ENCODE results near the gene CPNE6. TPM values are rescaled to one million over a fixed set of nuclear protein-coding genes. Genes with fewer than 3 reads are reported as not detected.

The CPNE6 gene
- polyA plus RNA-seq, 3 donors = not detected

DNA sequence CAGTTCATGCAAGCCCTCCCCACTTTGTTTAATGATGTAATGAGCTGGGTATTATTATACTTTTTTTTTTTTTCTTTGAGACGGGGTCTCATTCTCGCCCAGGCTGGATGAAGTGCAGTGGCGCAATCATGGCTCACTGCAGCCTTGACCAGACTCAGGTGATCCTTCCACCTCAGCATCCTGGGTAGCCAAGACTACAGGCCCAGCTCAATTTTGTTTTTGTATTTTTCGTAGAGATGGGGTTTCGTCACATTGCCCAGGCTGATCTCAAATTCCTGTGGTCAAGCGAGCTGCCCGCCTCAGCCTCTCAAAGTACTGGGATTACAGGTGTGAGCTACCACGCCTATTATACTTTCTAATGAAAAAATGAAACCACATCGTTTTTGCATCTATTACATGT lies 38.7 kb downstream of the CPNE6 start:
- Mint-ChIP-seq H3K9me3 (peaks cover 0 to 2% (median 0%) of the 10 kb centered on the region in 7 donors), H3K4me3 (no peak overlapping the region), H3K27ac (no peak overlapping the region), H3K27me3 (ENCODE audit: low read depth in 3 of 3) (peaks cover 0 to 3% (median 0%) of the 10 kb centered on the region in 3 donors), H3K36me3 (peaks cover 2% of the 10 kb centered on the region in 2 donors), H3K4me1 (peaks cover 12% of the 10 kb centered on the region)
- peaks cover 11 to 16% of the 10 kb centered on the region in 2 donors for H3K4me1 ChIP-seq (ENCODE audit: control insufficient read depth in 1 of 2, insufficient read depth in 2 of 2, low read length in 2 of 2)
- H3K4me2 ChIP-seq (replicated peaks; ENCODE audit: extremely low read depth, low read length, poor library complexity, severe bottlenecking) = no peak overlapping the region
- no peaks in the 10 kb centered on the region for H3K79me2 ChIP-seq (ENCODE audit: insufficient read depth, low read length)
- H3K36me3 ChIP-seq (replicated peaks in 1 of 2; ENCODE audit: control insufficient read depth in 1 of 2, insufficient read depth in 2 of 2, low read length in 2 of 2) = peaks cover 0 to 3% of the 10 kb centered on the region in 2 donors
- no peak overlapping the region for H3K4me3 ChIP-seq (replicated peaks in 1 of 3; ENCODE audit: low read depth in 2 of 3, low read length in 3 of 3)
- H4K20me1 ChIP-seq (ENCODE audit: insufficient read depth, low read length) = no peaks in the 10 kb centered on the region
- no peaks in the 10 kb centered on the region for H3K27me3 ChIP-seq (ENCODE audit: control insufficient read depth in 2 of 2, insufficient read depth in 2 of 2, low read length in 2 of 2)
- no peak overlapping the region for H2AFZ ChIP-seq (ENCODE audit: insufficient read depth, low read depth, low read length, poor library complexity, severe bottlenecking)
- H3K27ac ChIP-seq (ENCODE audit: low read depth in 1 of 2, low read length in 2 of 2) = no peak overlapping the region
- no peak overlapping the region for H3K9ac ChIP-seq (ENCODE audit: insufficient read depth, low read length, poor library complexity, severe bottlenecking)
- intact Hi-C loops (cut with micrococcal nuclease) = loop anchor here in 1 of 2 donors (10.0 kb wide), 2 partner anchors 185 to 1185 kb away; partner anchors contain the start of genes DHRS1, NOP9 and PRMT5
- no peaks in the 10 kb centered on the region for H3K9me3 ChIP-seq (replicated peaks in 1 of 2; ENCODE audit: control insufficient read depth in 1 of 2, insufficient read depth in 1 of 2, low read length in 2 of 2)
- DNase-seq = no peak
- TF ChIP-seq, protein P1, sequence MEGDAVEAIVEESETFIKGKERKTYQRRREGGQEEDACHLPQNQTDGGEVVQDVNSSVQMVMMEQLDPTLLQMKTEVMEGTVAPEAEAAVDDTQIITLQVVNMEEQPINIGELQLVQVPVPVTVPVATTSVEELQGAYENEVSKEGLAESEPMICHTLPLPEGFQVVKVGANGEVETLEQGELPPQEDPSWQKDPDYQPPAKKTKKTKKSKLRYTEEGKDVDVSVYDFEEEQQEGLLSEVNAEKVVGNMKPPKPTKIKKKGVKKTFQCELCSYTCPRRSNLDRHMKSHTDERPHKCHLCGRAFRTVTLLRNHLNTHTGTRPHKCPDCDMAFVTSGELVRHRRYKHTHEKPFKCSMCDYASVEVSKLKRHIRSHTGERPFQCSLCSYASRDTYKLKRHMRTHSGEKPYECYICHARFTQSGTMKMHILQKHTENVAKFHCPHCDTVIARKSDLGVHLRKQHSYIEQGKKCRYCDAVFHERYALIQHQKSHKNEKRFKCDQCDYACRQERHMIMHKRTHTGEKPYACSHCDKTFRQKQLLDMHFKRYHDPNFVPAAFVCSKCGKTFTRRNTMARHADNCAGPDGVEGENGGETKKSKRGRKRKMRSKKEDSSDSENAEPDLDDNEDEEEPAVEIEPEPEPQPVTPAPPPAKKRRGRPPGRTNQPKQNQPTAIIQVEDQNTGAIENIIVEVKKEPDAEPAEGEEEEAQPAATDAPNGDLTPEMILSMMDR (IDR thresholded peaks at IDR 0.05) = no peak
- 60% methylated on average over 3 of the region's 9 CpGs for WGBS (ENCODE audit: insufficient coverage)

DNA sequence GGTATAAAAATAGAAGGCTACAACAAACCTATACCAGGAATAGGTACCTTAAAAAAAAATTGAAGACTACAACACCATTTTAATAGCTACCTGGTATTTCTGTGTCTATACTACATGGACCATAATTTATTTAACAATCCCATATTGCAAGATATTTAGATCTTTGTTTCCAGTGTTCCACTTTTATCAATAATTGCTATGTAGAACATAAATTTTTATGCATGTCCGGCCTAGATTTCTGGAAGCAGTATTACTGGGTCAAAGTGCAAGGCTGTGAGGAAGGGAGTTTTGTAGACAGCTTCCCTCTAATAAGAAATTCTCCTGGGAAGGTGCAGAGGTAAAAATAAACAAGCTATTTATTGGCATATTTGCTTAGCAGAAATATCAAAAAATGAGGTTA lies 39.2 kb downstream of the CPNE6 start:
- Mint-ChIP-seq H3K9me3 (peaks cover 0 to 2% (median 0%) of the 10 kb centered on the region in 7 donors), H3K4me3 (no peak overlapping the region), H3K27me3 (ENCODE audit: low read depth in 3 of 3) (peaks cover 0 to 3% (median 0%) of the 10 kb centered on the region in 3 donors), H3K4me1 (peaks cover 14% of the 10 kb centered on the region), H3K27ac (no peak overlapping the region), H3K36me3 (no peaks in the 10 kb centered on the region)
- Histone ChIP-seq H3K79me2 (ENCODE audit: insufficient read depth, low read length) (peaks cover 4% of the 10 kb centered on the region), H3K9me3 (replicated peaks in 1 of 2; ENCODE audit: control insufficient read depth in 1 of 2, insufficient read depth in 1 of 2, low read length in 2 of 2) (no peaks in the 10 kb centered on the region), H4K20me1 (ENCODE audit: insufficient read depth, low read length) (no peaks in the 10 kb centered on the region), H3K9ac (ENCODE audit: insufficient read depth, low read length, poor library complexity, severe bottlenecking) (no peak overlapping the region), H3K27me3 (ENCODE audit: control insufficient read depth in 2 of 2, insufficient read depth in 2 of 2, low read length in 2 of 2) (no peaks in the 10 kb centered on the region), H3K4me1 (ENCODE audit: control insufficient read depth in 1 of 2, insufficient read depth in 2 of 2, low read length in 2 of 2) (peaks cover 15 to 20% of the 10 kb centered on the region in 2 donors), H3K4me2 (replicated peaks; ENCODE audit: extremely low read depth, low read length, poor library complexity, severe bottlenecking) (no peak overlapping the region), H3K36me3 (replicated peaks in 1 of 2; ENCODE audit: control insufficient read depth in 1 of 2, insufficient read depth in 2 of 2, low read length in 2 of 2) (no peaks in the 10 kb centered on the region), H3K27ac (ENCODE audit: low read depth in 1 of 2, low read length in 2 of 2) (no peak overlapping the region), H3K4me3 (replicated peaks in 1 of 3; ENCODE audit: low read depth in 2 of 3, low read length in 3 of 3) (no peak overlapping the region), H2AFZ (ENCODE audit: insufficient read depth, low read depth, low read length, poor library complexity, severe bottlenecking) (no peak overlapping the region)
- TF ChIP-seq, protein P1 (IDR thresholded peaks at IDR 0.05) = no peak
- intact Hi-C loops (cut with micrococcal nuclease) = loop anchor here in 1 of 2 donors (10.0 kb wide), 2 partner anchors 184 to 1186 kb away; partner anchors contain the start of genes DHRS1, NOP9 and PRMT5
- no peak for DNase-seq
- no CpG with 5 or more reads among the region's 1 CpG for WGBS (ENCODE audit: insufficient coverage)
